Measurements from ENCODE around the gene CDHR5.
"Not testable (repeated sequence)": the region's sequence is repeated elsewhere in the genome, so short reads cannot be mapped to it uniquely, and the experiment has no call there.

Gene CDHR5

GRCh38 chr11:574632-575312, 50.0 kb downstream of the CDHR5 start:
- DNase-seq, result peak; percentile 47
- Histone ChIP-seq H3K4me3 (ENCODE audit: low read depth, low read length) (peak overlapping the region; percentile 76), H3K9me3 (ENCODE audit: severe bottlenecking) (no peaks in the 10 kb centered on the region), H3K36me3 (peaks cover 21% of the 10 kb centered on the region), H3K27me3 (ENCODE audit: insufficient read depth, low read depth, severe bottlenecking) (no peaks in the 10 kb centered on the region), H3K27ac (peak overlapping the region; percentile 90)
- no peak for TF ChIP-seq CTCF (IDR thresholded peaks at IDR 0.05; ENCODE audit: low read depth, low read length)

GRCh38 chr11:574031-574570, 50.7 kb downstream of the CDHR5 start:
- H3K27me3 ChIP-seq (ENCODE audit: insufficient read depth, low read depth, severe bottlenecking); H3K9me3 ChIP-seq (ENCODE audit: severe bottlenecking); DNase-seq: not testable (repeated sequence)
- Histone ChIP-seq H3K36me3 (peaks cover 18% of the 10 kb centered on the region), H3K4me3 (ENCODE audit: low read depth, low read length) (peak overlapping the region; percentile 76), H3K27ac (peak overlapping the region; percentile 34; the same call in 1 of the 2 replicates)

- no peaks in the 10 kb centered on the region for H3K27me3 ChIP-seq (ENCODE audit: insufficient read depth, low read depth, severe bottlenecking)
- H3K27ac ChIP-seq, result no peak overlapping the region
- DNase-seq, result no peak
- no peak overlapping the region for H3K4me3 ChIP-seq (ENCODE audit: low read depth, low read length)
- no peaks in the 10 kb centered on the region for H3K9me3 ChIP-seq (ENCODE audit: severe bottlenecking)
- H3K36me3 ChIP-seq, result peaks cover 15% of the 10 kb centered on the region
- no peak for TF ChIP-seq CTCF (IDR thresholded peaks at IDR 0.05; ENCODE audit: low read depth, low read length)
Measured at GRCh38 chr11:573146-573759, 51.5 kb downstream of the CDHR5 start.

GRCh38 chr11:571802-572185, 53.0 kb downstream of the CDHR5 start:
- TF ChIP-seq CTCF (IDR thresholded peaks at IDR 0.05; ENCODE audit: low read depth, low read length), result no peak
- H3K9me3 ChIP-seq (ENCODE audit: severe bottlenecking), result no peaks in the 10 kb centered on the region
- no peaks in the 10 kb centered on the region; the same call in 1 of the 2 replicates for H3K36me3 ChIP-seq
- no peak overlapping the region for H3K27ac ChIP-seq
- no peak for DNase-seq
- H3K4me3 ChIP-seq (ENCODE audit: low read depth, low read length), result no peak overlapping the region
- H3K27me3 ChIP-seq (ENCODE audit: insufficient read depth, low read depth, severe bottlenecking), result no peaks in the 10 kb centered on the region

GRCh38 chr11:569158-569885, 55.4 kb downstream of the CDHR5 start:
- peak overlapping the region; percentile 81 for H3K27ac ChIP-seq
- H3K9me3 ChIP-seq (ENCODE audit: severe bottlenecking), result no peaks in the 10 kb centered on the region
- no peak for TF ChIP-seq CTCF (IDR thresholded peaks at IDR 0.05; ENCODE audit: low read depth, low read length)
- H3K4me3 ChIP-seq (ENCODE audit: low read depth, low read length), result peak overlapping the region; percentile 53
- DNase-seq, result no peak
- H3K36me3 ChIP-seq, result no peaks in the 10 kb centered on the region; the same call in 1 of the 2 replicates
- H3K27me3 ChIP-seq (ENCODE audit: insufficient read depth, low read depth, severe bottlenecking), result no peaks in the 10 kb centered on the region

All from WERI-Rb-1 (cell line).